Measurements from ENCODE around the gene GYPC.

DNA sequence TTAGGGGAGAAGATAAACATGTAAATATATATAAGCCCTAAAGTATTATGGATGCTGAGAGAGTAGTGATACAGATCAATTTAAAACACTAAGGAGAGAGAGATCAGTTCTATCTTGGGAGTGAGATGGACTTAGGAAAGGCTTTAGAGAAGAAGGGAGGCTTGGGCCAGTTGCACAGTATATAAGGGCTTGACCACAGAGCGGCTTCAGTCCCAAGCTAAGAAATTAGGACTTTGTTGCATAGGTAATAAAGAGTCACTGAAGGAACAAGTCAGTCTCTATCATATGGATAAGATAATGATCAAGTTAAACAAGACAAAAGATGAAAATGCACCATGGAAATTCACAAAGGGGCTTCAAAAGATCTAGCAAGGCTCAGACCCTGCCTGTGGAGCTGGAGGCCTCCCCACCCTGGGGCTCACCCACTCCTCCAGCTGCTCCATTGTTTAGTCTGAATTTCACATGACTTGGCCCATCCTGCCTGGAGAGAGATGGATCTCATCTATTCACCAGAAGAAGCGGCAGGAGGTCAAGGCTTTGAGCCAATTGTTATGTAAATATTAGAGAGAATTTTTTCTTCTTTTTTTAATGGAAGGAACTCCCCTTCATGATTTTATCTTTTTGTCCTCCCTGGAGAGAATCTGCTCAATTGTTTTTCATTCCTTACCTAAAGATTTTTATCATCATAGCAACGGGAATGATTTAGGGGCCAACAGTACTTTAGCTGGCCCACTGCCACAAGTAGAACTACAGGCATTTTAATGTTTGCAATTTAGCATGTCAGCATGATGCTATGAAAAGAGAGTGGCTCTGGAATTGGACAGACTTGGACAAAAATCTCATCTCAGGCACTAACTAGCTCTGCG is 44.0 kb downstream of the GYPC start:
- TF ChIP-seq, protein P1, sequence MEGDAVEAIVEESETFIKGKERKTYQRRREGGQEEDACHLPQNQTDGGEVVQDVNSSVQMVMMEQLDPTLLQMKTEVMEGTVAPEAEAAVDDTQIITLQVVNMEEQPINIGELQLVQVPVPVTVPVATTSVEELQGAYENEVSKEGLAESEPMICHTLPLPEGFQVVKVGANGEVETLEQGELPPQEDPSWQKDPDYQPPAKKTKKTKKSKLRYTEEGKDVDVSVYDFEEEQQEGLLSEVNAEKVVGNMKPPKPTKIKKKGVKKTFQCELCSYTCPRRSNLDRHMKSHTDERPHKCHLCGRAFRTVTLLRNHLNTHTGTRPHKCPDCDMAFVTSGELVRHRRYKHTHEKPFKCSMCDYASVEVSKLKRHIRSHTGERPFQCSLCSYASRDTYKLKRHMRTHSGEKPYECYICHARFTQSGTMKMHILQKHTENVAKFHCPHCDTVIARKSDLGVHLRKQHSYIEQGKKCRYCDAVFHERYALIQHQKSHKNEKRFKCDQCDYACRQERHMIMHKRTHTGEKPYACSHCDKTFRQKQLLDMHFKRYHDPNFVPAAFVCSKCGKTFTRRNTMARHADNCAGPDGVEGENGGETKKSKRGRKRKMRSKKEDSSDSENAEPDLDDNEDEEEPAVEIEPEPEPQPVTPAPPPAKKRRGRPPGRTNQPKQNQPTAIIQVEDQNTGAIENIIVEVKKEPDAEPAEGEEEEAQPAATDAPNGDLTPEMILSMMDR (IDR thresholded peaks at IDR 0.05): no peak
- TF ChIP-seq ZFX (IDR thresholded peaks at IDR 0.05; ENCODE audit: borderline replicate concordance): no peak
